T-helper 17 cell (primary cell): ENCODE measurements around the gene ARHGEF37. TPM values are rescaled to one million over a fixed set of nuclear protein-coding genes. Genes with fewer than 3 reads are reported as not detected.
A peak's percentile ranks its signal among the peaks of the same experiment; 100 is the strongest.
"Not testable (repeated sequence)": the region's sequence is repeated elsewhere in the genome, so short reads cannot be mapped to it uniquely, and the experiment has no call there.

Source experiments
- ATAC-seq: fragments of 150-1000 bp; cut with Tn5 transposase; 2 replicates; pipeline ENCODE4 v1.10.0; 2021; ENCODE audit warnings: mild to moderate bottlenecking, moderate library complexity
- DNase-seq, 3 donors: peaks; one replicate each; pipeline versions ENCODE4 v3.0.0 to v3.0.0-alpha.2; 2020 to 2021
- H3K9me3 ChIP-seq: one replicate; pipeline ENCODE4 v1.7.0; 2013; ENCODE audit warnings: low read length, mild to moderate bottlenecking; ENCODE audit not compliant: control insufficient read depth, poor library complexity, severe bottlenecking
- H3K27ac Mint-ChIP-seq: one replicate; pipeline ENCODE4 v1.8.0; 2022; ENCODE audit warnings: mild to moderate bottlenecking, moderate library complexity, mixed read lengths
- H3K27me3 Mint-ChIP-seq: one replicate; pipeline ENCODE4 v1.8.0; 2022; ENCODE audit warnings: mixed read lengths
- H3K36me3 Mint-ChIP-seq: one replicate; pipeline ENCODE4 v1.8.0; 2022; ENCODE audit warnings: low read depth, mixed read lengths
- H3K4me1 Mint-ChIP-seq: one replicate; pipeline ENCODE4 v1.8.0; 2022; ENCODE audit warnings: mild to moderate bottlenecking, mixed read lengths
- H3K4me3 Mint-ChIP-seq: one replicate; pipeline ENCODE4 v1.8.0; 2022; ENCODE audit warnings: mild to moderate bottlenecking, moderate library complexity, mixed read lengths
- total RNA-seq, 4 donors: library from RNA in 2 of 4; stranded (reverse) in 2 of 4; gene quantifications; one replicate each; pipeline ENCODE4 v1.2.3 and lab custom pipeline; 2022 to 2026

The ARHGEF37 gene
- total RNA-seq, 2 donors from 2014 or later, result 0.25 to 0.76 TPM

- DNase-seq, H3K9me3 ChIP-seq, H3K36me3 Mint-ChIP-seq, H3K27ac Mint-ChIP-seq, H3K4me3 Mint-ChIP-seq, H3K4me1 Mint-ChIP-seq, ATAC-seq: not testable (repeated sequence)
- H3K27me3 Mint-ChIP-seq, result peaks cover 32% of the 10 kb centered on the region
Measured at GRCh38 chr5:149598234-149598633, 16.9 kb downstream of the ARHGEF37 start.

- H3K27ac Mint-ChIP-seq, result no peak overlapping the region
- no peaks in the 10 kb centered on the region for H3K9me3 ChIP-seq
- peaks cover 29% of the 10 kb centered on the region for H3K27me3 Mint-ChIP-seq
- peaks cover 4% of the 10 kb centered on the region for H3K36me3 Mint-ChIP-seq
- no peak overlapping the region for H3K4me3 Mint-ChIP-seq
- DNase-seq (no peak), ATAC-seq (no peak)
- H3K4me1 Mint-ChIP-seq, result peaks cover 5% of the 10 kb centered on the region
Measured at GRCh38 chr5:149598966-149599365, 17.7 kb downstream of the ARHGEF37 start.

- ATAC-seq (no peak), DNase-seq (no peak)
- Mint-ChIP-seq H3K36me3 (peaks cover 4% of the 10 kb centered on the region), H3K27me3 (peaks cover 25% of the 10 kb centered on the region), H3K4me1 (peaks cover 5% of the 10 kb centered on the region), H3K27ac (no peak overlapping the region), H3K4me3 (no peak overlapping the region)
- H3K9me3 ChIP-seq, result no peaks in the 10 kb centered on the region
Measured at GRCh38 chr5:149599375-149599774, 18.1 kb downstream of the ARHGEF37 start.

- no peak overlapping the region for H3K4me3 Mint-ChIP-seq
- H3K9me3 ChIP-seq, result no peaks in the 10 kb centered on the region
- H3K27me3 Mint-ChIP-seq, result peaks cover 10% of the 10 kb centered on the region
- no peak for ATAC-seq
- DNase-seq, result no peak
- no peak overlapping the region for H3K27ac Mint-ChIP-seq
- H3K36me3 Mint-ChIP-seq, result peaks cover 4% of the 10 kb centered on the region
- peaks cover 6% of the 10 kb centered on the region for H3K4me1 Mint-ChIP-seq
Measured at GRCh38 chr5:149600932-149601331, 19.6 kb downstream of the ARHGEF37 start.

- peaks cover 16% of the 10 kb centered on the region for H3K4me1 Mint-ChIP-seq
- no peaks in the 10 kb centered on the region for H3K9me3 ChIP-seq
- H3K4me3 Mint-ChIP-seq, result no peak overlapping the region
- ATAC-seq (no peak), DNase-seq (no peak)
- no peak overlapping the region for H3K27ac Mint-ChIP-seq
- no peaks in the 10 kb centered on the region for H3K36me3 Mint-ChIP-seq
- no peaks in the 10 kb centered on the region for H3K27me3 Mint-ChIP-seq
Measured at GRCh38 chr5:149603210-149603609, 21.9 kb downstream of the ARHGEF37 start.

DNA sequence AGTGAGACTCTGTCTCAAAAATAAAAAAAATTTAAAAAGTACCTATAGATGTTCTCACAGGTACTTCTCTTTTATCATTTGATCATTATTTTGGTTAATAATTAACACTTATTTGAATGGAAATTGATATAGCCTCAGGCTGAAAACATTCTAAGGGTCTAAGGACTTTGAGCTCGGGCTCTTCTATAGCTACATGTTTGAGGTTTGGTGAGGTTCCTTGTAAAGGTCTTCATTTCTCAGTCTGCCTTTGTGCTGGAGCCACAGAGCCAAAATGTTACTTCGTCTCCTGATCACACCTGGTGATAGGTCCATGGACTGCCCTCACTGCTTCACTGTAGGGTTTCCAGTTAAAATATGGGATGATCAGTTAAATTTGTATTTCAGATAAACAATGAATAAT is 22.6 kb downstream of the ARHGEF37 start:
- no peak for ATAC-seq
- Mint-ChIP-seq H3K27ac (no peak overlapping the region), H3K4me1 (peaks cover 14% of the 10 kb centered on the region), H3K4me3 (no peak overlapping the region), H3K36me3 (no peaks in the 10 kb centered on the region), H3K27me3 (no peaks in the 10 kb centered on the region)
- no peak for DNase-seq
- H3K9me3 ChIP-seq, result no peaks in the 10 kb centered on the region

GRCh38 chr5:149604321-149604720 is 23.0 kb downstream of the ARHGEF37 start:
- no peaks in the 10 kb centered on the region for H3K36me3 Mint-ChIP-seq
- no peak for DNase-seq
- H3K27ac Mint-ChIP-seq, result no peak overlapping the region
- no peaks in the 10 kb centered on the region for H3K27me3 Mint-ChIP-seq
- H3K4me3 Mint-ChIP-seq, result no peak overlapping the region
- no peak for ATAC-seq
- H3K9me3 ChIP-seq, result no peaks in the 10 kb centered on the region
- H3K4me1 Mint-ChIP-seq, result peaks cover 14% of the 10 kb centered on the region

GRCh38 chr5:149605354-149605997 is 24.2 kb downstream of the ARHGEF37 start:
- peak overlapping the region; percentile 56 for H3K27ac Mint-ChIP-seq
- peaks cover 14% of the 10 kb centered on the region for H3K4me1 Mint-ChIP-seq
- DNase-seq (no peak), ATAC-seq (no peak)
- H3K36me3 Mint-ChIP-seq, result no peaks in the 10 kb centered on the region
- H3K9me3 ChIP-seq, result no peaks in the 10 kb centered on the region
- H3K4me3 Mint-ChIP-seq, result no peak overlapping the region
- H3K27me3 Mint-ChIP-seq, result no peaks in the 10 kb centered on the region

DNA sequence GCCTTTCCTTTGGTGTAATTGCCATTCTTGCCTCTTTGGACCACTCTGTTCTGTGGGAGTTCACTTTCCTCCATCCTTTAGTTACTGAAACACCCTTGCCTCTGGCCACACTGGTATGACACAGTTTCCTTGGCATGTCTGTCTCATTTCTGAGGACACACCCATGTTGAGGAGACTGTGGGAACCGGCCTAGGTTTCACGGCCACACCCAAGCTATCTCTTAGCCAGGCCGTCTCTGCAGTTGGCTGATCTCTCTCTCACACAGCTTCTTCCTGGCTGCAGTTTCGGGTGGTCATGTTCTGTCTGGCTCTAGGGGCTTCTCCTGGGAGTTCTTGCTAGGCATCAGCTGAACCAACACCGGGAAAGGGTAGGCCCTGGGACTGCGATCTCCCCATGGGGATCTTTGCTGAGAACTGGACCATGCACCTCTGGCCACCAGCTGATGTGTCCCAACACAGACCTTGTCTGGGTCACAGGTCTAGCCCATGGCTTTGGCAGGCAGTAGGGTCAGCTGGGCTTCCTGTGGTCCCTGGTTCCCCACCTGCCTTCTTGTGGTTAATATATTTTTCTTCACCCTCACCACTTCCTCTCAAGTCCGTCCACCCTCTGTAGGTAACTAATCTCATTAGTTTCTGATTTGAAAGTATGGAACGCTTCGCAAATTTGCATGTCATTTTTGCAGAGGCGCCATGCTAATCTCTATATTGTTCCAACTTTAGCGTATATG is 24.9 kb downstream of the ARHGEF37 start:
- no peaks in the 10 kb centered on the region for H3K36me3 Mint-ChIP-seq
- H3K27ac Mint-ChIP-seq, result peak overlapping the region; percentile 56
- H3K4me3 Mint-ChIP-seq, result peak overlapping the region; percentile 2
- no peaks in the 10 kb centered on the region for H3K27me3 Mint-ChIP-seq
- no peaks in the 10 kb centered on the region for H3K9me3 ChIP-seq
- ATAC-seq, result no peak
- peaks cover 14% of the 10 kb centered on the region for H3K4me1 Mint-ChIP-seq
- no peak for DNase-seq

DNA sequence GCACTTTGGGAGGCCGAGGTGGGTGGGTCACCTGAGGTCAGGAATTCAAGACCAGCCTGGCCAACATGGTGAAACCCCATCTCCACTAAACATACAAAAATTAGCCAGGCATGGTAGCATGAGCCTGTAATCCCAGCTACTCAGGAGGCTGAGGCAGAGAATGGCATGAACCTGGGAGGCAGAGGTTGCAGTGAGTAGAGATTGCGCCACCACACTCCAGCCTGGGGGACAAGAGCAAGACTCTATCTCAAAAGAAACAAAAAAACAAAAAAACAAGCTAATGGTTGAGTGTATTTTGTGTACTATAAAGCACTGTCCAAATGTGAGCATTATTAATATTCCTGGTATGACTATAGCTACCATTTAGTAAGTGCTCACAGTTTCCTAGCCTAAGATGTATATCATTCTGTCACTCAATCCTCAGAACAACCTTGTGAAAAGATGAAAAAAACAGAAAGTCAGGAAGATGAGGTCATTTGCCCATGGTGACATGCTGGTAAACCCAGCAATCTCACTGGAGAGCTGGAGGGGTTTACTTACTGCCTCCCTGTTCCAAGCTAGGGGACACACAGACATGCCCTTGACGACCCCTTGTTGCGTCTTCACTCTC is 27.7 kb downstream of the ARHGEF37 start:
- Mint-ChIP-seq H3K27me3 (no peaks in the 10 kb centered on the region), H3K27ac (no peak overlapping the region), H3K36me3 (no peaks in the 10 kb centered on the region), H3K4me1 (peaks cover 14% of the 10 kb centered on the region), H3K4me3 (no peak overlapping the region)
- DNase-seq (no peak), ATAC-seq (no peak)
- no peaks in the 10 kb centered on the region for H3K9me3 ChIP-seq

DNA sequence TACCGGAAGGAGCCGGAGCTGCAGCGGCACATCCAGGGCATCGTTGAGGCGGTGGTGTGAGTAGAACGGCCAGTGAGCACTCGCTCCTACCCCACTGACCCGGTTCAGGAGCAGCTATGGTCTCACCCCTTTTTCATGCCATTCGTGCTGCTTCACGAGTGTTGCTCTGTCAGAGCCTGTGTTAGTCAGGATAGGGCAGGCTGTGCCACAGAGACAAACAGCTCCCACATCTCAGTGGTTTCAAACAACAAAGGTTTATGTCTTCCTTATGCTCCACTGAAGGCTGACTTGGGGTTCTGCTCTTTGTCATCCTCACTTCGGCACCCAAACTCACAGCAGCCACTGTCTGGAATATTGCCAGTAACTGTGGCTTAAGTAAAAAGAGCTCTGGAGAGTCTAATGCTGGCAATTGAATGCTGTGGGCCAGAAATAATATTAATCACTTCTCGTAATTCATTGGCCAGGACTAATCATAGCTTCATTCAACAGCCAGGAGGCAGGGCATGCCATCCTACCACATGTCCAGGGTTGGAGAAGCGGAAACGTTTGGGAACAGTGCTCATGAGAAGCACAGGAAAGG is 28.4 kb downstream of the ARHGEF37 start:
- ATAC-seq (no peak), DNase-seq (no peak)
- Mint-ChIP-seq H3K27ac (no peak overlapping the region), H3K27me3 (no peaks in the 10 kb centered on the region), H3K4me3 (no peak overlapping the region), H3K4me1 (peaks cover 14% of the 10 kb centered on the region), H3K36me3 (no peaks in the 10 kb centered on the region)
- no peaks in the 10 kb centered on the region for H3K9me3 ChIP-seq

- DNase-seq (no peak), ATAC-seq (no peak)
- Mint-ChIP-seq H3K27me3 (no peaks in the 10 kb centered on the region), H3K4me1 (peaks cover 14% of the 10 kb centered on the region), H3K27ac (no peak overlapping the region), H3K36me3 (no peaks in the 10 kb centered on the region), H3K4me3 (no peak overlapping the region)
- H3K9me3 ChIP-seq, result no peaks in the 10 kb centered on the region
Measured at GRCh38 chr5:149610589-149611255, 29.4 kb downstream of the ARHGEF37 start.

DNA sequence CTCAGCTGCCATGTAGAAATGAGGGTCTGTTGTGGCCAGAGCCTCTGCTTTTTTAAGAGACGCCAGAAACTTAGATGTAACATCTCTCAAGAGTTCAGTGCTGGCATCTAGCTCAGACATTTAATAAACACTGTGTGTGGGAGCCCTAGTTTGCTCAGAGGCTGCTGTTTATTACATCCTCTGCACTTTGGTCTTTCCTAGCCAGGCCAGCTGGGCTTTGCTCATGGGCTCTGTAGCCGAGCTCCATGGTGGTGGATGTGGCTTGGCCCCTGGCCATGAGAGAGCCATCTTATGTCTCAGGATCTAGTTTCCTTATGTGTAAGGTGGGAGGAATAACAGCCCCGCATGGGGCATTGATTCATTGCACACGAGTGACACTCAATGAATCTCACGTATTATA is 30.0 kb downstream of the ARHGEF37 start:
- ATAC-seq, result no peak

More for the DNA sequence above, 30.0 kb downstream of the ARHGEF37 start:
- Mint-ChIP-seq H3K27ac (no peak overlapping the region), H3K36me3 (no peaks in the 10 kb centered on the region), H3K4me1 (peaks cover 14% of the 10 kb centered on the region), H3K4me3 (no peak overlapping the region), H3K27me3 (no peaks in the 10 kb centered on the region)
- H3K9me3 ChIP-seq, result no peaks in the 10 kb centered on the region
- no peak for DNase-seq
